Activated CD4-positive, alpha-beta T cell treated with anti-CD3 and anti-CD28 coated beads, Interleukin-2, Interleukin-4, amounts not matched to agents 100 ng/mL and 50 ng/mL, durations not matched to agents 16 hours and 8 hours (primary cell): ENCODE results near the gene MRGPRE.

Source experiments
- DNase-seq: peaks from one replicate; pipeline ENCODE4 v3.0.0-alpha.2; 2020; ENCODE audit warnings: low spot score

Gene MRGPRE

GRCh38 chr11:3213659-3214419, 18.4 kb downstream of the MRGPRE start:
- no peak for DNase-seq

GRCh38 chr11:3208272-3208671, 23.9 kb downstream of the MRGPRE start:
- no peak for DNase-seq

DNA sequence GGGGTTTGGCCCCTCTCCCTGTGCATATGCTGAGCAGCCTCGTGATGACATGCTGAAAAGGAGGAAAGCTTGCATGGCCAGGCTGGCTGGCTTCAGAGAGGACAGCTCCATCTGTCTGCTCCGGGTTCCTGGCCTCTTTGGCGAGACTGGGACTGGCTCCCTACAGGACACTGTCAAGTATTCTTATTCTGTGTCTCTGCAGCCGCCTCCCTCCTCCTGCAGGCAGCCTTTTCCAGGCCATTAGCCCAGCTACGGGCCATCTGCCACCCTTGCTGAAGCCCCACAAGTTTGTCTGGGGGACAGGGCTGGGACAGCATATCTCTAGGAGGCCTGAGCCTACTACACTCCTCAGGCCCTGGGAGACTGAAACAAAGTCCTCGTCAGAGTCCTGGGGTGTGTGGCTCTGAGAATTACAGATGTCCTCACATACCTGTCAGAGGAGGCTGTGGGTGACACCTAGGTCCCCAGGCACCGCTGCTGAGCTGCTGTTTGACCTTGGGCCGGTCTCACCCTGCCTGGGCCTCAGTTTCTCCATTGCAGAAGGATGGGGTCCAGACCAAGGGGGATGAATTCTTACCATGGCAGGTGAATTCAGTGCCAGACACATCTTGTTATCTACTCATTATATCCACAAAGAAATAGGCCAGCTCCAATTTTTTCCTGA, 24.6 kb downstream of the MRGPRE start:
- DNase-seq: no peak

DNA sequence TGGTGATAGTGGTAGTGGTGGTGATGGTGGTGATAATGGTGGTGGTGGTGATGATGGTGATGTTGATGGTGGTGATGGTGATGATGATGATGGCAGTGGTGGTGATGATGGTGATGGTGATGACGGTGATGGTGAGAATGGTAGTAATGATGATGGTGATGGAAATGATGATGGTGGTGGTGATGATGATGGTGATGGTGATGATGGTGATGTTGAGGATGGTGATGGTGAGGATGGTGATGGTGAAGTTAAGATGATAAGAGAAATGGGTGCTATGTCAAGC, 25.4 kb downstream of the MRGPRE start:
- DNase-seq: no peak

DNA sequence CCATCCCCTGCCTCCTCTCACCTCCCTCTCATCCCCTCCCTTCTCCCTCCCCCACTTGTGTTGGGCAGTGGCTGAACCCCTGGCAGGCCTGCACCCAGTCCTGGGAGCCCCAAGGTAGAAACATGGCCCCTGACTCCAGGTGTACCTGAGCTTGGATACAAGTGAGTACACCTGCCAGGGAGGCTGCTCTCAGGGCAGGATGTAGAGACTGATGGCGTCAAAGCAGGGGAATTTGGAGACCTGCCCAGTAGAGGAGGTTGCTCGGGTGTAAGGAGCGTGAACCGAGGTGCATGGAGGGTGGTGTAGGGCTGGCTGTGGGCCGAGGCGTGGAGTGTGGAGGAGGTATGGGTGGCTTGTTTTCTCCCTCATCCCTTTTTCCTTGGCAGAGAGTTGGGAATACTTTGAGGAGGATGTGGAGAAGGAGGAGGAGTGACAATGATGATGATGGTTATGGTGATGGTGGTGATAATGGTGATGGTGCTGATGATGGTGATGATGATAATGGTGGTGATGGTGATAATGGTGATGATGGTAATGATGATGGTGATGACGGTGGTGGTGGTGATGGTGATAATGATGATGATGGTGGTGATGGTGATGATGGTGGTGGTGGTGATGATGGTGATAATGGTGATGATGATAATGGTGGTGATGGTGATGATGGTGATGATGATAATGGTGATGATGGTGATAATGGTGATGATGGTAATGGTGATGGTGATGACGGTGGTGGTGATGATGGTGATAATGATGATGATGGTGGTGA, 25.9 kb downstream of the MRGPRE start:
- no peak for DNase-seq

GRCh38 chr11:3205261-3206155, 26.7 kb downstream of the MRGPRE start:
- no peak for DNase-seq

- no peak for DNase-seq
Observed at GRCh38 chr11:3204141-3205015, 27.8 kb downstream of the MRGPRE start.

DNA sequence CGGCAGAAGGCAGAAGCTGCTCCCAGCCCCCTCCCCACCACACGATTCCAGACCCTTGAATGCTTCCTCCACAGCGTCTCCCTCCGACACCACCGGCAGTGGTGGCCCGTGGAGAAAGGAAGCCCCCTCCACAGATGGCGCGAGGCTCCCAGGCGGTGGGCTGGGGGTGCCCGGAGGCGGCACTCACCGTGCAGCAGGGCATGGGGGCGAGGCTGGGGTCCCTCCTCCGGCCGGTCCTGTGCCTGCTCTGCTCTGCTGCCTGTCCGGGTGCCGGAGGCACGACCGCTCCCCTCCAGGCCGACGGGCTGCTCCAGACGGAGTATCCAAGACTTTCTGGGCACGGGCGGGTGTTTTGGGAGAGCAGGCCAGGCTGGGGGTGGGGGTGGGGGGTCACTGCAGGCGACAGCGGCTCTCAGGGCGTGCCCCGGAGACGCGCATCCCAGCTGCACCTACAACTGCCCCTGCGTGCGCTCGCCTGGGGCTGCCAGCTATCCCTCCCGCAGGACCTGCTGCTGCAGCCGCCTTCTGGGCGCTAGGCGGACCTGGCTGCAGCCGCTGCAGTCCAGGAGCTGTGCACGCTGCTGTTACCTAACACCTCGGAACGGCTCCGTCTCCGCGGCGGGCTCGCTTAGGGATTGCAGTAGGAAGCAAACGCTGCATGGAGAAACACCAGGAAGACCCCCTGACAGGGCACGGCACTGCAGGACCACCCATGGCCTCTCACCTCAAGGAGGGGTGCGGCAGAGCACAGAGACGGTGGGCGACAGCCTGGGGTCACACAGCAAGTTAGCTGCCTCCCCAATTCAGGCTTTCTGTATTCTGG, 28.8 kb downstream of the MRGPRE start:
- DNase-seq: no peak

DNA sequence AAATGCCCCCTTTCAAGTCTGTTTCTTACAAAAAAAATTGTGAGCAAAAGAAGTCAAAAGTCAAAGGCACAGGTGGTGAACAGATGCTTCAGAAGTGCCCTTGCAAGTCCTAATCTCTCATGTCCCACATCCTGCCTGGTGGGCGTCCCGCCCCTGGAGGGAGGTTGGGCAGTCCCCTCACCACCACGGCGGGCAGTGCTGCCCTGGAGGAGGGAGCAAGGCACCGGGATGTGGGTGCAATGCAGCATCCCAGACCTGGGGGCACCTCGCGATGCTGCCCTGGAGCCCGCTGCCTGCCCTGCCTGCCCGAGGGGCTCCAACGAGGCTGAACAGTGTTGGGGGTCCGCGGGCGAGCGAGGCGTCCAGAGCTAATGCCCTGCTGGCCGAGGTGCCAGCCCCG, 29.5 kb downstream of the MRGPRE start:
- DNase-seq: no peak

GRCh38 chr11:3202305-3202704, 29.9 kb downstream of the MRGPRE start:
- DNase-seq: no peak

DNA sequence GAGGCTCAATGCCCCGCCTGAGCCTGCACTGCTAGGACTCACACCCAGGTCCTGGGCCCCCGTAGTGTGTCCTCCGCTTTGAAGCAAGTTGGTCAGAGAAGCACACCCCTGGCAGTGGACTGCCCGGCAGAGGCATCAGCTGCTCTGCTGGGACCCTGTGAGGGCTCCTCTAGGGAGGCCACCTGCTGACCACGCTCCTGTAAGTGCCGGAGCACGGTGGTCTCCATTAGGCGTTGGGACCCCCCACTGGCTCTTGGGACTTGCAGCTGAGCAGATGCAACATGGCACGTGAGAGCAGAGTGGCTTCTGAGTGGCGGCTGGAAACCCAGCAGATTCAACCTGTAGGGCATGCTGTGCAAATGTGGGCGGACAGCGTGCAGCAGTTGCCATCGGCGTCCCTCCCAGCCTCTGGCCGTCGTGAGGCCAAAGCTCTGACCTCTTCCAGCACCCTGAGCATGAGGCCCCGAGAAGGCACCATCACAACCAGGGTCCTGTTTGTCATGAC, 30.5 kb downstream of the MRGPRE start:
- no peak for DNase-seq

- no peak for DNase-seq
Observed at GRCh38 chr11:3201112-3201581, 31.1 kb downstream of the MRGPRE start.

DNA sequence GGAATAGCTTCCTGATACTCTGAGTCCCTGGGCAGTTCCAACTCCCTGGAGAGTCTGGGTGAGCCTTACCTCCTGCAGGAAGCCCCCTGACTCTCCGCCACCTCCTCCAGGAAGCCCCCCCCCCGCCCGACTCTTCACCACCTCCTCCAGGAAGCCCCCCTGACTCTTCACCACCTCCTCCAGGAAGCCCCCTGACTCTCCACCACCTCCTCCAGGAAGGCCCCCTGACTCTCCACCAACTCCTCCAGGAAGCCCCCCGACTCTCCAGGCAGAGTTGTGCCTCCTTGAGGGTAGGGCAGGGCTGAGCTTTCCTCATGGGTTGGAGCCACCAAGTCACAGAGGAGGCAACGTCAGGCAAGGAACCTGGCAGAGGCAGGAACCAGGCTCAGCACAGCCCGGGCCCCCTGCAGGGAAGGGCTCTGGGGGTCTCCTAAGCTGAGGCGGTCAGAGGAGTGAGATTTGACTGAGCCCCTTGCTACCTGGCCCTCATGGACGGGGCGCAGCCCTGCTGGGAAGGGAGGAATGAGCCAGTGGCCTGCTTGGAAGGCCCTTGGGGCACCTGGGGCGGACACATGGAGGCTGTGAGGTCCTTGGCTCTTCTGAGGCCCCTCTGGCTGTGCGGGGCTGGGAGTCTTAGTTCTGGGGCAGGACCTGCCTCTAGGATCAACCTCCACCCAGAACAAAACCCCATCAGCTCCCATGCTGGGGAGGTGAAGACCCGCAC, 31.7 kb downstream of the MRGPRE start:
- no peak for DNase-seq

- DNase-seq: no peak
Observed at GRCh38 chr11:3199537-3200295, 32.5 kb downstream of the MRGPRE start.

DNA sequence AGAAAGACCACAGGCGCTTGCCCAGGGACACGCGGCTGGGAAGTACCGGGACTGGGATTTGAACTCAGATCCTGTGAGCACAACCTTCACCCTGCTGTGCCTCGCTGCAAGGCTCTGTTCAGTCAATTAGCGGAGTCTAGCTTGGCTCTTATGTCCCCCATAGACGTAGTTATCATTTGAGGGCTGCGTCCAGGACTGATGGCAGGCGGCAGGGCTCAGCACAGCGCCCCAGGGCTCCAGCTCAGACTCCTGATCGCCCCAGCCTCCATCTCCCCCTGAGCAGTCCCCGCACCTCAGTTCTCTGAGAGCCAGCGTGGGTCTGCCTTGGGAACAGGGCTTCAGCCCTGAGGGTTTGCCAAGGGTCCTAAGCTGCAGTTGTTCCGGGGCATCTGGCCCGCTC, 33.4 kb downstream of the MRGPRE start:
- no peak for DNase-seq

DNA sequence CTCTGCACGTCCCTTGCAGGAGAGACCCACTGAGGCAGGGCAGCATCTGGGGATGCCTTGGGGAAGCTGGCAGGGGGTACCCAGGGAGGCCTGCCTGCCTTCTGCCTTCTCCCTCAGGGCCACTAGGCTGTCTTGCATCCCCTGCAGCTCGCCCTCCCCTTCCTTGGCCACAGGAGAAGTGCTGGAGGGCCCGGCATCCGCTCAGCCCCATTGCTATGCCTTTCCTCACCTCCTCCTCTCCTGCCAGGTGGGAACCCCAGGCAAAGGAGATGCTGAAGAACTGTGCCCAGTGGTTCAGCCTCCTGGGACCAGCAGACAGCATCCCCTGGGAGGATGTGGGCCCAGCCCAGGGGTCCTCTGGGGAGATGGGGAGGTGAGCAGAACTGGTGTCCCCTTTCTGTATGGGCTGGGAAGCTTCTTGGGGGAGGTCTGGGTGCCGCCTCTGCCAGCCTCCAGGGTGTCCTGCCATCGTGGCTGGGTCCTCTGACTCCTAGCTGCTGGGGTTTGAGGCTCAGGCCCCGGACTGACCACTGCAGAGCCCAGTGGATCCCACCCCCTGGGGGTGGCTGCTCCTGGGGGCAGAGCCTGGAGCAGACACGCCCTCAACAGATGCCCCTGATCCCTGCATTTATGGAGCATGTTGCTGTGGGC, 34.2 kb downstream of the MRGPRE start:
- DNase-seq: no peak

DNA sequence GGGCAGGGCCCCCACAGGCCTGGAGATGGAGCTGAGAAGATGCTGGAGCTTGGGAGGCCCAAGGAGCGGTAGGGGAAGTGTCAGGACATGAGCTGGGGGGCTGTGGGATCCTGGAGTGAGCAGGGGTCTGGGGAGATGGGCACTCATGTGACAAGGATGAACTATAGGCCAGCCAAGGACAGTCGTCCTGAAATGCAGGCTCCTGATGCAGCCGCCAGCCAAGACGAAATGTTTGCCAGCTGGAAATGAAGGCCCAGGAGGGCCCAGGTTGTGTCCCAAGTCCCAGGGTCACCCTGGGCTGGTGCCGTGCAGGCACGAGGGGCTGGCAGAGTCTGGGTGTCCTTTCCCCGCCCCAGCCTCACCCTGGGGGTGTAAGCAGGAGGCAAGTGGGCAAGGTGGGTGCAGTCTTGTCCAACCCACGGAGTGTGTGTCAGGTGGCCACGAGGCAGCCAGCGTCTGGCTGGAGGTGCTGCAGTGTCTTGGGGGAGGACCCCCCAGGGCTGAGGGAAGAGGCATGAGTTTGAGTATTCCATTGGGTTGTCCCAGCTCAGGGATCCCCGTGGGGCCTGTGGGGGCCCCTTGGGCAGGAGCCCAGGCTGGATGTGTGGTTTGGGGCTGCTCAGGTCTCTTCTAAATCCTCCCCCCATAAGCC, 35.0 kb downstream of the MRGPRE start:
- DNase-seq: no peak
